K562 treated with DMSO at 1 percent for 24 hours (cell line): ENCODE measurements around the gene HOXC13. TPM values are rescaled to one million over a fixed set of nuclear protein-coding genes. Genes with fewer than 3 reads are reported as not detected.

Experiments
- total RNA-seq: library from RNA; unstranded; fragments of 300-600 nt; gene quantifications from 2 replicates; pipeline ENCODE4 v1.2.3, GENCODE V29; 2022; ENCODE audit warnings: low read depth; ENCODE audit not compliant: insufficient read depth

HOXC13 gene, protein sequence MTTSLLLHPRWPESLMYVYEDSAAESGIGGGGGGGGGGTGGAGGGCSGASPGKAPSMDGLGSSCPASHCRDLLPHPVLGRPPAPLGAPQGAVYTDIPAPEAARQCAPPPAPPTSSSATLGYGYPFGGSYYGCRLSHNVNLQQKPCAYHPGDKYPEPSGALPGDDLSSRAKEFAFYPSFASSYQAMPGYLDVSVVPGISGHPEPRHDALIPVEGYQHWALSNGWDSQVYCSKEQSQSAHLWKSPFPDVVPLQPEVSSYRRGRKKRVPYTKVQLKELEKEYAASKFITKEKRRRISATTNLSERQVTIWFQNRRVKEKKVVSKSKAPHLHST
- 2.3 and 2.4 TPM in 2 replicates for total RNA-seq

DNA sequence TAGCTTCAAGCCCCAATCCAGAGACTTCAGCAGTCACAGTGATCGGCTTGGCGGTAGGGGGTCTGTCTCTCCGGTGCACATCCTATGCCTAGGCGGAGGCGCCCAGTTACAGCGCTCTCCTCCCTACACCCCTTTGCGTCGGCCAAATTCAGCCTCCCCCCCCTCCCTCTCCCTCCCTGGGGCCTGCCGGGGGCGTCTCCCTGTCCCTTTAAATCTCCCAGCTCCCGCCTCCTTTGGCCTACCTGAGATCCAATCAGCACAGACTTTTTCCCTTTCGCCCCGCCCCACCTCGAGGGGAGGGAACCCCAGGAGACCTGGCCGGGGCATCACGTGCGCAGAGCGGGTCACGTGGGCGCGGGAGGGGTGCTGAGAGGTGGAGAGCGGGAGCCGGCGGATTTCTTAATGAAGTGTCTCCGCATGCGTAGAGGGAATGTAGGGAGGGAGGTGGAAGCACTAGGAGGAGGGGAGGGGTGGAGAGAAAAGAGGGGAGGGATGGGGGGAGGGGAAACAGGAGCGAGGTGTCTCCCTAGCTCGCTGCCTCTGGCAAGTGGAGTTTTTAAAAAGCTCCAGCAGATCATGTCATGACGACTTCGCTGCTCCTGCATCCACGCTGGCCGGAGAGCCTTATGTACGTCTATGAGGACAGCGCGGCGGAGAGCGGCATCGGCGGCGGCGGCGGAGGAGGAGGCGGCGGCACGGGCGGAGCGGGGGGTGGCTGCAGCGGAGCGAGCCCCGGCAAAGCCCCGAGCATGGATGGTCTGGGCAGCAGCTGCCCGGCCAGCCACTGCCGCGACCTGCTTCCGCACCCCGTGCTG is at the start of gene HOXC13:
HOXC13 (plus strand) TSS at position 506 of the 815 bp plus-strand sequence; CDS start at position 582, 76 bp downstream.

DNA sequence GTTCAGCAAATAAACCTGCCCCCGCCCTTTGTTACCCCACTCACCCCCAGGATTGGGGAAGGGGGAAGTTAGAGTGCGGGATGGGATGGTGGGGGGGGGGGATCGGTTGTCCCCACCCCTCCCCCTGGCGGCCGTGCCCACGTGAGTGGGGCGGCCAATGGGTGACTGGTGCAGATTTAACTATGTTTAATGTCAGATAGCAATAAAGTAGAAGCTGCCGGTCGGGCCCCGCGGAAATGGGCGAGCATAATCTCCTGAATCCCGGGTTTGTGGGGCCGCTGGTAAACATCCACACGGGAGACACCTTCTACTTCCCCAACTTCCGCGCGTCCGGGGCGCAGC is 16.0 kb downstream of the HOXC13 start, which contains the start of gene HOXC12:
HOXC12 (plus strand) TSS at position 210 of the 342 bp plus-strand sequence; CDS start at position 237, 27 bp downstream.

DNA sequence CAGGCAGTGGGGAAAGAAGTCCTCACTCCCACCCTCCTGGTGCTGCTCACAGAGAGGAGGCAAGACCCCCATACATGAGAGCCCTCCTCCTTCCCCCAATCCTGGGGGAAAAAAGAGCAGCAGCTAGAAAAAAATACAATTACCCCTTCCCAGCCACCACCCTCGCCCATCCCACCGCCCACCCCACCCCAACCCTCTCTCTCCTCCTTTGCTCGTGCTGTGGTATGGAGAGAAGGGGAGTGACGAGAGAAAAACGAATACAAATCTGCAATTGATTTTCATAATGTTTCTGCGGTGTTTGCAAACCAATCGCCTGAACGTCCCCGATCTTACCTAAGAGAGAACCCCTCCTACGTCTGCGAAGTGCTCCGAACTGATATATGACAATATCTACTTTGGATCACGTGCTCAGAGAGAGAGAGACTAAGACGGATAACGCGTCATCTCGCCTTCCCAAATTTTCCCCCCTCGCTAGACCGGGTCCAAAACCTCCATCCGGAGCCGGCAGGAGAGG is 34.1 kb downstream of the HOXC13 start, which contains the start of gene HOXC11:
HOXC11 (plus strand) TSS at position 405 of the 514 bp plus-strand sequence. CDS start 116 bp downstream, outside the sequence.

DNA sequence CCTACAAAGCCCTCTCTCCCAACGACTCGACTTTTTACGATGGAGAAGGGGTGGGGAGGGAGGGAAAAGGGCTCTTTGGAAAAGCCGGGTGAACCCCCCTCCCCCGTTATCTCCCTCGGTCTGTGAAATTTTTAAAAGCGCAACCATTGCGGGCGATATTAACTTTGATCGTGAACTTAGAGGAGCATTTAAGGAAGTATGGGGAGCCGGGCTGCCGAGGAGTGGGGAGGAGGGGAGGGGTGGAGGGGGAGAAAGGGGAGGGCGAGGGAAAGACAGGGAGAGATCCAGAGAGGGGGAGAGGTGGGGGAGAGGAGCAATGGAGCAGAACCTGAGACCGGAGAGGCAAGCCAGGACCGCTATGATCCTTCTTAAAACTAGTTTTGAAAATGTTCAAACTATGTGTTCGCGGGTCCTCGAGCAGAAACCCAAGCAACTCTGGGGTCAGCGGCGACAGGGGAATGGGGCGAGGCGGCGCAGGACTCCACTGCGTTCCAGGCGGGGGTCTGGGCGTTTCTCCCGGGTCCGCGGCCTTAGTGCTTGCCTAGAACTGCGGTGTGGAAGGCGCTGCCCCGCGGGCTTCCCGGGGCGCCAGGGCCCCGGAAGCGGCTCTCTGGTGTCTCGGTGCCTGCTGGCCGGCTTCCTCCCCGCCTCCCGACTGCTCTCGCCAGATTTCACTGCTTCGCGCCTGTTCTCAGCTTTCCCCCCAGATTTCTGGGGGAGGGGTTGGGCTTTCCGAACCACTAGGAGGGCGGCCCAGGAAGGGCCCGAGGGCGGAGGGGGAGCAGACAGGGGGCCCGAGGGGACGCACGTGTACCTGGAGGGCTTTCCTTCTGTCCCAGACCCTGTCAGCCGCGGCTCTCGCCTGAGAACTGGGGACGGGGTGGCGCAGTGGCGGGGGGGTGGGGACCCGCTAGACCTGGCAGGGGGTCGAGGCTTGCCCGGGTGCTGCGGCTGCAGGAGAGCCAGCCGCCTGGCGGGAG is 35.7 kb downstream of the HOXC13 start, which contains the start of gene HOTAIR:
HOTAIR (minus strand) TSS at position 871 of the 980 bp plus-strand sequence.

DNA sequence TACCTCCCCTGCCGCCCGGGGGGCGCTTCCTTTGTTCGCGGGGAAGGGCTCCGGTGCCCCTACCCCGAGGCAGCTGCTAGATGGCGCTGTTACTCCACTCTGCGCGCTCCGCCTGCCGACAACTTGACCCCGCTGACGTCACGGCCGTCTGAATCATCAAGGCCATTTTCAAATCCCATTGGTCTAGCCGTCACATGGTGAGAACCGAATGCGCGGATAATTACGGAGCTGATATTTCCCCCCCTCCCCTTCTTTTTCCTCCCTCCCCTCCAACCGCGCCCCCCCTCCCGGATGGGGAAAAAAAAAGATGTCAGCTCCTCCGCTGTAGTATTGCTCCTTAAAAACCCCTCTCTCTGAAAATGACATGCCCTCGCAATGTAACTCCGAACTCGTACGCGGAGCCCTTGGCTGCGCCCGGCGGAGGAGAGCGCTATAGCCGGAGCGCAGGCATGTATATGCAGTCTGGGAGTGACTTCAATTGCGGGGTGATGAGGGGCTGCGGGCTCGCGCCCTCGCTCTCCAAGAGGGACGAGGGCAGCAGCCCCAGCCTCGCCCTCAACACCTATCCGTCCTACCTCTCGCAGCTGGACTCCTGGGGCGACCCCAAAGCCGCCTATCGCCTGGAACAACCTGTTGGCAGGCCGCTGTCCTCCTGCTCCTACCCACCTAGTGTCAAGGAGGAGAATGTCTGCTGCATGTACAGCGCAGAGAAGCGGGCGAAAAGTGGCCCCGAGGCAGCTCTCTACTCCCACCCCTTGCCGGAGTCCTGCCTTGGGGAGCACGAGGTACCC is 46.5 kb downstream of the HOXC13 start, which contains the start of gene HOXC10:
HOXC10 (plus strand) TSS at position 246 of the 791 bp plus-strand sequence; CDS start at position 360, 114 bp downstream.

Other genes with a start within 250 kb of the HOXC13 start
- 37.8 and 38.3 TPM in 2 replicates for gene CALCOCO1, start 211.4 kb upstream of the HOXC13 start, total RNA-seq
- gene CISTR, start 186.9 kb upstream of the HOXC13 start, total RNA-seq, result not detected in 2 replicates
- gene HOXC12, start 16.1 kb downstream of the HOXC13 start, total RNA-seq, result 1.2 and 1.5 TPM in 2 replicates
- gene HOXC11, start 34.3 kb downstream of the HOXC13 start, total RNA-seq, result not detected in 2 replicates
- not detected in 2 replicates for gene HOTAIR, start 36.1 kb downstream of the HOXC13 start, total RNA-seq
- 0.61 and 4.7 TPM in 2 replicates for gene HOXC10, start 46.3 kb downstream of the HOXC13 start, total RNA-seq
- 21.6 and 22.5 TPM in 2 replicates for gene HOXC9, start 61.3 kb downstream of the HOXC13 start, total RNA-seq
- 0.14 TPM in 1 of 2 replicates, not detected in the other for gene HOXC8, start 70.2 kb downstream of the HOXC13 start, total RNA-seq
- 5.6 and 6.8 TPM in 2 replicates for gene HOXC6, start 89.6 kb downstream of the HOXC13 start, total RNA-seq
- not detected in 2 replicates for gene HOXC5, start 94.2 kb downstream of the HOXC13 start, total RNA-seq
- gene HOXC4, start 115.0 kb downstream of the HOXC13 start, total RNA-seq, result 0.54 and 2.0 TPM in 2 replicates